PC-9 (cell line): ENCODE measurements around the gene CNTNAP2. TPM values are rescaled to one million over a fixed set of nuclear protein-coding genes. Genes with fewer than 3 reads are reported as not detected.

Experiments
- BruUV-seq: library from RNA; stranded (reverse); fragments of 400-500 nt; replicated peaks from 2 replicates; lab custom pipeline; 2021; lab: Mats Ljungman, UMichigan
- CTCF ChIA-PET: fragments of 300-600 bp; sonication (Branson Sonifier 250); formaldehyde crosslinking; loops from one replicate; lab custom pipeline; 2022; ENCODE audit warnings: antibody characterized with exemption; lab: Charles Lee
- POLR2A ChIA-PET: fragments of 300-600 bp; sonication (Branson Sonifier 250); formaldehyde crosslinking; loops from one replicate; lab custom pipeline; 2022; ENCODE audit warnings: antibody characterized with exemption; ENCODE audit not compliant: unreplicated experiment; lab: Charles Lee
- DNase-seq, 2 experiments: peaks; one replicate each; pipeline versions ENCODE4 v3.0.0 to v3.0.0-alpha.2; 2015 to 2022; ENCODE audit warnings: mixed read lengths in 1 of 2
- H2AFZ ChIP-seq: fragments of 200-600 bp; sonication (generic); 2 replicates; pipeline ENCODE4 v1.8.1; 2017; ENCODE audit warnings: antibody characterized with exemption
- H3F3A ChIP-seq: fragments of 200-600 bp; sonication (generic); 2 replicates; pipeline ENCODE4 v1.8.1; 2017; ENCODE audit warnings: antibody characterized with exemption, mild to moderate bottlenecking, low read depth; ENCODE audit not compliant: insufficient read depth
- H3K27ac ChIP-seq: fragments of 200-600 bp; sonication (generic); 2 replicates; pipeline ENCODE4 v1.6.1; 2016; ENCODE audit warnings: mixed run types
- H3K27me3 ChIP-seq: fragments of 200-600 bp; sonication (generic); 2 replicates; pipeline ENCODE4 v1.6.1; 2016; ENCODE audit warnings: low read depth, mixed run types; ENCODE audit not compliant: insufficient read depth
- H3K36me3 ChIP-seq: fragments of 200-600 bp; sonication (generic); 2 replicates; pipeline ENCODE4 v1.6.1; 2016; ENCODE audit warnings: low read depth, mixed run types
- H3K4me1 ChIP-seq: fragments of 200-600 bp; sonication (generic); replicated peaks from 2 replicates; pipeline ENCODE4 v1.6.1; 2016; ENCODE audit warnings: mixed run types; ENCODE audit not compliant: insufficient read depth
- H3K4me2 ChIP-seq: fragments of 200-600 bp; sonication (generic); 2 replicates; pipeline ENCODE4 v1.6.1; 2017; ENCODE audit warnings: mixed run types
- H3K4me3 ChIP-seq: fragments of 200-600 bp; sonication (generic); 2 replicates; pipeline ENCODE4 v1.6.1; 2016; ENCODE audit warnings: mixed run types
- H3K79me2 ChIP-seq: fragments of 200-600 bp; sonication (generic); 2 replicates; pipeline ENCODE4 v1.6.1; 2017; ENCODE audit warnings: low read depth, mixed run types
- H3K9me2 ChIP-seq: fragments of 200-600 bp; sonication (generic); 2 replicates; pipeline ENCODE4 v1.8.1; 2017; ENCODE audit warnings: mild to moderate bottlenecking; ENCODE audit not compliant: insufficient read depth
- H3K9me3 ChIP-seq: fragments of 200-600 bp; sonication (generic); 2 replicates; pipeline ENCODE4 v1.8.1; 2016; ENCODE audit warnings: low read depth; ENCODE audit not compliant: insufficient read depth
- H4K20me1 ChIP-seq: fragments of 200-600 bp; sonication (generic); 2 replicates; pipeline ENCODE4 v1.8.1; 2017; ENCODE audit not compliant: insufficient read depth
- EZH2 ChIP-seq: fragments of 200-600 bp; sonication (generic); IDR thresholded peaks from 2 replicates; pipeline ENCODE4 v1.8.0; 2017; ENCODE audit warnings: antibody characterized with exemption, low read depth
- intact Hi-C: fragments of 100-400 bp; cut with micrococcal nuclease; formaldehyde crosslinking; loops from one replicate; pipeline ENCODE4 v1.10.0; 2022; ENCODE audit not compliant: unreplicated experiment
- total RNA-seq: library from RNA; stranded (reverse); gene quantifications from 2 replicates; pipeline ENCODE4 v1.2.3, GENCODE V29; 2021
- TF ChIP-seq, protein P1 (sequence below): fragments of 200-600 bp; sonication (generic); conservative IDR thresholded peaks from 2 replicates; pipeline ENCODE4 v1.6.1; 2017; ENCODE audit warnings: mixed run types, antibody characterized with exemption, mild to moderate bottlenecking, moderate library complexity

Gene CNTNAP2
- total RNA-seq, 1 experiment from 2014 or later = not detected

DNA sequence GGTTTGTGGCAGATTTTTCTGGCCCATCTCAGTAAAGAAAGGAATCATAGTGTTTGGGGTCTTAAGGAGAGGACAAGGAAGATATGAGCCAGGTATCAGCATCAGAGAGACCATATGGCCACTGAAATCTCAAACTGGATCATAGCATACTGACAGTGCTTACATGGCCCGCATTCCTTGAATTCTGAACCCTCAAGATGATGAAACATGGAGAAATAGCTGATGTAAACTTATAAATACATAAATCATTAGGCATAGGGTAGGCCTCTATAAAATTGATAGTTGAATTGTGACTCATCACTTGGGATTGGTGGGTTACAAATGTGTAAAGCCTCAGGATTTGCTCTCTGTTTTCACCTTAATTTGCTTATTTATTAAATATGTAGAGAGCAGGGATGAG, 688.5 kb downstream of the CNTNAP2 start:
- POLR2A ChIA-PET = no interaction called here
- Histone ChIP-seq H3F3A (no peaks in the 10 kb centered on the region), H3K4me2 (no peak overlapping the region), H3K4me1 (no peaks in the 10 kb centered on the region), H3K79me2 (no peaks in the 10 kb centered on the region), H3K36me3 (no peaks in the 10 kb centered on the region), H3K9me3 (no peaks in the 10 kb centered on the region), H3K27ac (no peak overlapping the region), H4K20me1 (no peaks in the 10 kb centered on the region), H2AFZ (no peak overlapping the region), H3K4me3 (no peak overlapping the region), H3K9me2 (no peaks in the 10 kb centered on the region), H3K27me3 (no peaks in the 10 kb centered on the region)
- CTCF ChIA-PET = no interaction called here
- no TSS peak for BruUV-seq
- TF ChIP-seq EZH2 = no peak
- TF ChIP-seq, protein P1, sequence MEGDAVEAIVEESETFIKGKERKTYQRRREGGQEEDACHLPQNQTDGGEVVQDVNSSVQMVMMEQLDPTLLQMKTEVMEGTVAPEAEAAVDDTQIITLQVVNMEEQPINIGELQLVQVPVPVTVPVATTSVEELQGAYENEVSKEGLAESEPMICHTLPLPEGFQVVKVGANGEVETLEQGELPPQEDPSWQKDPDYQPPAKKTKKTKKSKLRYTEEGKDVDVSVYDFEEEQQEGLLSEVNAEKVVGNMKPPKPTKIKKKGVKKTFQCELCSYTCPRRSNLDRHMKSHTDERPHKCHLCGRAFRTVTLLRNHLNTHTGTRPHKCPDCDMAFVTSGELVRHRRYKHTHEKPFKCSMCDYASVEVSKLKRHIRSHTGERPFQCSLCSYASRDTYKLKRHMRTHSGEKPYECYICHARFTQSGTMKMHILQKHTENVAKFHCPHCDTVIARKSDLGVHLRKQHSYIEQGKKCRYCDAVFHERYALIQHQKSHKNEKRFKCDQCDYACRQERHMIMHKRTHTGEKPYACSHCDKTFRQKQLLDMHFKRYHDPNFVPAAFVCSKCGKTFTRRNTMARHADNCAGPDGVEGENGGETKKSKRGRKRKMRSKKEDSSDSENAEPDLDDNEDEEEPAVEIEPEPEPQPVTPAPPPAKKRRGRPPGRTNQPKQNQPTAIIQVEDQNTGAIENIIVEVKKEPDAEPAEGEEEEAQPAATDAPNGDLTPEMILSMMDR = no peak
- no peak for DNase-seq
- intact Hi-C loops = no loop called here

DNA sequence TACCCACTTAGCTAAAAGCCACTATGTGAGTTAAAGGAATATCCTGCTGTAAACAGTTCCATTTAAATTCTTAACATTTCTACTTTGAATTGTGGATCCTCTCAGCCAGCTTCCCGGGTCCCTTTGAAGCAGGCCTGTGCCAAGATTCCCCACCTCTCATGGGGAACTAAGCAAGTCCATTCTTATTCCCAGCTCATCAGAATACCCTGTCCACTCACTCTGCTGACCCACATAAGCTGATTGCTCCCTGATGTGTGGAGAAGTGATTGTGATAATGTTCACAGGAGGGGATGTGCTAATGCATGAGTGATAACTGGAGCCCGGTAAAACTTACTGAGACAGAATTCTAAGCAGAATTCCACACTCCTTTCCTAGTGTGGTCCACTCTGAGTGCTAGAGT, 709.7 kb downstream of the CNTNAP2 start:
- CTCF ChIA-PET = no interaction called here
- Histone ChIP-seq H4K20me1 (no peaks in the 10 kb centered on the region), H3K9me3 (no peaks in the 10 kb centered on the region), H3K27me3 (no peaks in the 10 kb centered on the region), H2AFZ (no peak overlapping the region), H3K79me2 (no peaks in the 10 kb centered on the region), H3K4me2 (no peak overlapping the region), H3K9me2 (no peaks in the 10 kb centered on the region), H3K36me3 (no peaks in the 10 kb centered on the region), H3K4me3 (no peak overlapping the region), H3F3A (no peaks in the 10 kb centered on the region), H3K27ac (no peak overlapping the region), H3K4me1 (no peaks in the 10 kb centered on the region)
- TF ChIP-seq EZH2 = no peak
- TF ChIP-seq, protein P1 = no peak
- no TSS peak for BruUV-seq
- no peak for DNase-seq
- POLR2A ChIA-PET = no interaction called here
- intact Hi-C loops = no loop called here

DNA sequence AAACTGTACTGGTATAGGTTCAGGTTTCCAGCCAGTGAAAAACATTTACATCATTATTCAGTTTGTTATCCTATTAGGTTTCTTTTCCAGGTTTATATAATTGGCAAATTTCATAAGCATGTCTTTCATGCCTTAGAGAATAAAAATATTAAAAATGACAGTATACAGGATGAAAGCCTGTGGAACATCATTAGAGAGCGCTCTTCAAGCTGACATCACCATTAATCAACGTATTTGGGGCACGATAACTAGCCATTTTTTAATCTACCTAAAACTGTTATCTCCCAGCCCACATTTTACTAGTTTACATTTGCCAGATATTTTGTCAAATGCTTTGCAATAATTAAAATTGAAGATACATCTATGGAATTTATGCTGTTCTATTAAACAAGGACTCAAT, 714.1 kb downstream of the CNTNAP2 start:
- H3K27ac ChIP-seq = no peak overlapping the region
- H3K9me3 ChIP-seq = no peaks in the 10 kb centered on the region
- intact Hi-C loops = no loop called here
- 0 out of 2 replicates have a peak, but pooled peaks cover 4% of the 10 kb centered on the region for H4K20me1 ChIP-seq
- no peaks in the 10 kb centered on the region for H3K36me3 ChIP-seq
- no peaks in the 10 kb centered on the region for H3F3A ChIP-seq
- no peak overlapping the region for H2AFZ ChIP-seq
- no TSS peak for BruUV-seq
- H3K4me2 ChIP-seq = no peak overlapping the region
- CTCF ChIA-PET = no interaction called here
- H3K27me3 ChIP-seq = no peaks in the 10 kb centered on the region
- POLR2A ChIA-PET = no interaction called here
- no peak overlapping the region for H3K4me3 ChIP-seq
- DNase-seq = no peak
- TF ChIP-seq, protein P1 = no peak
- no peak for TF ChIP-seq EZH2
- no peaks in the 10 kb centered on the region for H3K79me2 ChIP-seq
- H3K9me2 ChIP-seq = no peaks in the 10 kb centered on the region
- H3K4me1 ChIP-seq = no peaks in the 10 kb centered on the region
